ENCODE measurements around the gene DOCK1. TPM values are rescaled to one million over a fixed set of nuclear protein-coding genes. Genes with fewer than 3 reads are reported as not detected.

DOCK1 gene
- polyA plus RNA-seq, 4 donors, result 59.0 to 73.2 (median 68.0) TPM

DNA sequence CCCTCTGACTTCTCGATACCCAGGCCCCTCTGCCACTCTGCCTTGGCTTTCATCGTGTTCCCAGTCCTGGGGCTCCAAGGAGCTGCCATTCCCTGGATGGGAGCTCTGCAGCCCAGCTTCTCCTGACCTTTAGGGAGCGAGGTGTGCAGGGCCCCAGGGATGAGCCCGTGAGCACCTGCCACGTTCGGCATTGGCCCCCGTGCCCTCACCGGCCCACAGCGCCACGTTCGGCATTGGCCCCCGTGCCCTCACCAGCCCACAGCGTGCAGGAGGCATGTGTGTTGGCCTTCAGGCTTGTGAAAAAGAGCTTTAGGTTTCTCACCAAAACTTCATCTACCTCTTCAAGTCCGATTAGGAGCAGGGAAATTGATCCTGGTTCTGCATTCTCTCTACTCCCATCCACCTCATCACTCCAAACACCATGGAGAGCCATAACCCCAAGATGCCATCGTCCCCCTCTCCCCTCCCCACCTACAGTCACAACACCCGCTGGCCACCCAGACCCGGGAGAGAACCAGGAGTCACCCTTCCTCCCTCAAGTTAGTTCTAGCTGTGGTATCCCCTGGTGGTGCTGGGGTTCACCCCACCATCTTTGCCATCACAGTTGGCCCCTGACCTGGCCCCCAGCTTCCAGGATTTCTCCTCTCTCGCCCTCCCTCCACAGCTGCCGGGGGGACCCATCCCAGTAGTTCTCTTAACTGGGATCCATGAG, 524.5 kb downstream of the DOCK1 start:
- DNase-seq (ENCODE audit: low read depth in 4 of 4, low spot score in 3 of 4), result no peak

DNA sequence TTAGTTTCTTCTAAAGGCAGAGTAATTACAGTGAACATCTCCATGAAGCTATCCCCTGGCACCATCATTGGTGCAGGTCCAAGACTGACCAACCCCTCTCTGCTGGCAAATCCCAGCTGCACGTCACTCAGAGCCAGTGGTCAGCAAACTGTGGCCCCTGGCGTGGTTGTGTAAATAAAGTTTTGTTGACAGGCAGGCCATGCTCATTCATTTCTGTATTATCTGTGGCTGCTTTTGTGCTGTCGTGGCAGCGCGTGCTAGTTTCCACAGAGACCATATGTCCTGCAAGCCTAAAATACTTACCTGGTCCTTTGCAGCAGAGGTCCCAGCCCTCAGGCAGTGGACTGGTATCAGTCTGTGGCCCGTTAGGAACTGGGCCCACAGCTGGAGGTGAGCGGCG, 526.3 kb downstream of the DOCK1 start:
- no peak for DNase-seq (ENCODE audit: low read depth in 4 of 4, low spot score in 3 of 4)

DNA sequence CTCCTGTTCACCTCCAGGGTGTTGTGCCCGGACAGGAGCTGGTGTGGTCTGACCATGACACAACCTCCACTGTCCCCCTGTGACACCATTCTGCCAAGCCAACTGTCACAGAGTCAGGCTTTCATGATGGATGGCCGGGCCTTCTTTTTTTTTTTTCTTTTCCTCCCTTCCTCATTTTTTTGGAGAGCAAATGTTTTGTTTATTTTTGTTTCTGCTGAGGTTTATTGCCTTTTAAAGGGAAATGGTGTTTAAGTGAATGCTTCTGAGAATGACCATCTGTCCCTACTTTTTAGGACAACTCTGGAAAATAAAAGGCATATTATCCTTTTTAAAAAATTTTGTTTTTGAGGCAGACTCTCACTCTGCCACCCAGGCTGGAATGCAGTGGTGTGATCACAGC, 528.8 kb downstream of the DOCK1 start:
- peak in 1 of 4 donors; percentile 20 for DNase-seq (ENCODE audit: low read depth in 4 of 4, low spot score in 3 of 4)

DNA sequence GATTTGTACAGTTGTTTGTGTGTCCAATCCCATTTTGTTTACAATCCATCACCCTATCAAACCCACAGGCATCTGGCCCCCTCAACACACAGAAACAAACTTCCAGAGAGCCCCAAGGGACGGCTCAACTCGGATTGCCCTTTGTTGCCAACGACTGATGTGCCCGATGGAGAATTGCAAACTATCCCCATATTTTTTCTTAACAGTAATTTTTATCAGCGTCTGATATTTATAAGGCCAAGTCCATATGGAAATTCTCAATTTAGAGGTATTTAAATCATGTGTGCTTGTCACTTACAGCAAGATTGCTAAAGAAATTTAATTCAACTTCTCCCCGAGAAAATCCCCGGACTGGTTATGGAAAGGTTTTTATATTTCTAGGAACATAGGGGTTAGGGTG, 530.0 kb downstream of the DOCK1 start:
- no peak for DNase-seq (ENCODE audit: low read depth in 4 of 4, low spot score in 3 of 4)

DNA sequence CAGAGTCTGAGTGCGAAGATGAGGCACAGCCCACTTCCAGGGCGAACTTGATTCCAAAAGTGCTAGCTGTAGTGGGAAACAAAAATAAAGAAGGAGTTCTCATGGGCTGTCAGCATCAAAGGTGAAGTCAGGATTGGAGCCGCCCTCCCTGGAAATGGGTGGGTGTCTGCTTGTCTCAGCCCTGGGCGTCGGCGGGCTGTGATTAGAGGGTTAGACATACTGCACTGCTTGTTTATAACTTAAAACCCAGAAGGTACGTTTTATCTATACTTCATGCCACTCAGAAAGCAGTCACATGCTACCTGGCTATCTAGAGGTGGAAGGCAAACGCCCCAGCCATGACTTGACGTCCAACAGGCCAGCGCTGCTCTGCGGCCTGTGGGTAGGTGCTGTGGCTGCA, 535.1 kb downstream of the DOCK1 start:
- DNase-seq (ENCODE audit: low read depth in 4 of 4, low spot score in 3 of 4), result no peak

GRCh38 chr10:127441350-127442219, 536.4 kb downstream of the DOCK1 start:
- peak in 1 of 4 donors; percentile 44 for DNase-seq (ENCODE audit: low read depth in 4 of 4, low spot score in 3 of 4)

GRCh38 chr10:127442220-127442525, 536.9 kb downstream of the DOCK1 start:
- no peak for DNase-seq (ENCODE audit: low read depth in 4 of 4, low spot score in 3 of 4)

DNA sequence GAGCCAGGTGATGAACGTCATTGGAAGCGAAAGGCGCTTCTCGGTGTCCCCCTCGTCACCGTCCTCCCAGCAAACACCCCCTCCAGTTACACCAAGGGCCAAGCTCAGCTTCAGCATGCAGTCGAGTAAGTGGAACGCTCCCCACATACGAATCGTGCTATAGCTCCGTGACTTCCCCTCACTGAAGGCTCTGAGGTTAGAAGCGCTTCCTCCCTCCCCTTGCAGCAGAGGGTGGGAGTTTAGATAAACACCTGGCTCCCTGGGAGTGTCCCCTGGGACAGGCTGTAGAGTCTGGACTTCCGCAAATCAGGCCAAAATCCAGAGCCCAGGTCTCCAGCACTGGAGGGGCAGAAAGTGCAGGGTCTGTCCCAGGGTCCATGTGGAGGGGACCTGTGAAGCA, 538.9 kb downstream of the DOCK1 start:
- DNase-seq (ENCODE audit: low read depth in 4 of 4, low spot score in 3 of 4), result no peak

- DNase-seq (ENCODE audit: low read depth in 4 of 4, low spot score in 3 of 4), result no peak
Observed at GRCh38 chr10:127447197-127447596, 542.0 kb downstream of the DOCK1 start.

DNA sequence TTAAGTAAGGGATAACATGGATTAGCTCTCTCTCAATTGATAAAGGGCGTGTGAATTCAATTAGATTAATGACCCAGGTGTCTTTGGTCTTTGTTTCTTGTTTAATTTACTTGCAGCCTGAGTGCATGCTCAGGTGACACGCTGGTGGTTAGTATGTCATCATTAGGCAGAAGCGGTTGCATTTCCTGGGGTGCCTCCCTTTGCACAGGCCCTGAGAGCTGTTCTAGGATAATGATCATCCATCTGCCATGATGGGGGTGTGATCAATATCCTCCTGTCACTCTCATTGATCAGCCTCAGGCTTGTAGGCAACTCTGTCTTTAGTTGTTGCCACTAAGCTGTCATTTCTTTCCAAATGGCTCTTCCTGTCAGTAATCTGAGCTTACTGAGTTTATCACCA, 544.3 kb downstream of the DOCK1 start:
- no peak for DNase-seq (ENCODE audit: low read depth in 4 of 4, low spot score in 3 of 4)

DNA sequence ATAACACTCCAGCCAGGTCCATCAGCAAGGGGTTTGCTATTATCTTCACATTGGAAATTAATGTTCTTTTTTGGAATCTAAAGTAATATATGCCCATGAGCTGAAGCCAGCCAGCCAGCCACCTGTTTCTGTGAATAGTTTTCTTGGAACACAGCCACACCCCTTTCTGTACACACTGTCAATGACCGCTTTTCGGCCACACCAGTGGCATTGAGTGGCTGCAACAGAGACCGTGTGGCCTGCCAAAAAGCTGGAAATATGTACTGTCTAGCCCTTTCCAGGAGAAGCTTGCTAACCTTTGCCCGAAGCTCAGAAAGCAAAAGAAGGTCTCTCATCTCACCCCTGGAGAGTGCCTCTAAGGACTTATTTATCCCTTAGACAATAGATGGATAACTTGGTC, 545.4 kb downstream of the DOCK1 start:
- DNase-seq (ENCODE audit: low read depth in 4 of 4, low spot score in 3 of 4), result no peak

GRCh38 chr10:127451628-127452027, 546.4 kb downstream of the DOCK1 start:
- no peak for DNase-seq (ENCODE audit: low read depth in 4 of 4, low spot score in 3 of 4)

- DNase-seq (ENCODE audit: low read depth in 4 of 4, low spot score in 3 of 4), result no peak
Observed at GRCh38 chr10:127452568-127452967, 547.3 kb downstream of the DOCK1 start.

DNA sequence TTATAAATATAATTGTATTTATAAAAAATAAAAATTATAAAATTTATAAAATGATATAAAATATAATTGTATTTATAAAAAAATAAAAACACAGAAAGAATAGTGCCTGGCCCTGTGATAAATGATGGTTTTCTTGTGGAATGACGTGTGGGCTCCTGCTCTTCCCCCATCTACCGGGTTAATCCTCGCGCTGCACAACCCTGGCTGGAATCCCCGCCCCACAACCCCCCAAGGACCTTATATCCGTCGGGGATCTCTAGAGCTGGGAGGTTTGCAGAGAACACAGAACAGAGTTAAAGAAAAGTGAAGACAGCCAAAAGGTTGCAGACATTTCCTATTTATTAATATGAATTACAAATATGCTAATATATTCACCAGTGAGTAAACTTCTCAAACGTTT, 548.5 kb downstream of the DOCK1 start:
- no peak for DNase-seq (ENCODE audit: low read depth in 4 of 4, low spot score in 3 of 4)

DNA sequence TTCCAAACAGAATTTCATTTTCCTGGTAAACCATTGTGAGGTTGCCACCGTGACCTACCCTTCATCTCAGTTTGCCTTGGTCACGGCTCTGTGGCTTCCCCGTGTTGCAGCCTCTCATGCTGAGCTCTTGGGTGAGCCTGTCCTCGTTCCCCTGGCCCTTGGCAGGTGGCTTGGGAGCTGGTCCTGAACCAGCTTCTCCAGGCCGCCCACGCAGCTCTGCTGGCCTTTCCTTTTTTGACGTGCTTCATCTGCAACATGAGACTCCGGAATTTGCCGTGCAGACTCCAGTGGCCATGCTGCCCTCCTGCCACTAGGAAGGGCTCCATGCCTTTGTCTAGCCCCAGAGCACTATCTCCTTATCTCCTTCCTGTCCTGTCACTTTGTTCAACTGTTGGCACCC, 550.9 kb downstream of the DOCK1 start:
- DNase-seq (ENCODE audit: low read depth in 4 of 4, low spot score in 3 of 4), result no peak

DNA sequence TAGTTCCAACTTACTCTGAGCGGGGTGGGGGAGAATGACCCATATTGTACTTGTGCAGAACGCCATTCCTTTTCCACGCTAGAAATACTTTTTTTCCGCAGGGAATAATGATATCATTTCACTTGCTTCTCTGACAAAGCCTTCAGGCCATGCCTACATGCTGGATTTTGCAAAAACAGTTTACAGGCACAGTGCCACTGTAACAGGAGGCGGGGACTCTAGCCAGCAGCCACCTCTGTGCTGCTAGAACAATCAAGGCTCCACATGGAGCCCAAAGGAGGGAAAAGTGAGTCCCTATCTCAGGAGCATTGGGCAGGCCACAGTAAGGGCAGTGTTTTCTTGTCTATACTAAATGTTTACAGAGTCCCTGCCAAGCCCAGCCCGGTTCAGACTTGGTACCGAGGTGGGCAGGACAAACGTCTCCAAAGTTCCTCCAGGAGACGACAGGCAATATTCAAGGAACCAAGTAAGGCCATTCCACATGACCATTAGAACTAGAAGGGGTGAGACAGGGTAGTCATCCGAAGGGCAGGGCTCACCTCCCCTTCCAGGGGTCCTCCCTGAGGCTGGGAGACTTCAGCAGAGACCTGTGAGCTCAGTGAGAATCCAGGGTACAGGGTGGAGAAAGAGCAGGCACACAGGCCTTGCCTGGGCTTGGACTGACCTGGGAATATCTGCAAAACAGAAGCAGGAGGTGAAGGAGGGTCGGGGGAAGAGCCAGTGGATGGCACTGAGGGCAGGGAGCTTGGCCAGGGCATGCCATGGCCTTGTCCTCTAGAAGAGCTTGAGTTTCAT, 553.0 kb downstream of the DOCK1 start:
- DNase-seq (ENCODE audit: low read depth in 4 of 4, low spot score in 3 of 4), result no peak

GRCh38 chr10:127458829-127459228, 553.6 kb downstream of the DOCK1 start:
- no peak for DNase-seq (ENCODE audit: low read depth in 4 of 4, low spot score in 3 of 4)

DNA sequence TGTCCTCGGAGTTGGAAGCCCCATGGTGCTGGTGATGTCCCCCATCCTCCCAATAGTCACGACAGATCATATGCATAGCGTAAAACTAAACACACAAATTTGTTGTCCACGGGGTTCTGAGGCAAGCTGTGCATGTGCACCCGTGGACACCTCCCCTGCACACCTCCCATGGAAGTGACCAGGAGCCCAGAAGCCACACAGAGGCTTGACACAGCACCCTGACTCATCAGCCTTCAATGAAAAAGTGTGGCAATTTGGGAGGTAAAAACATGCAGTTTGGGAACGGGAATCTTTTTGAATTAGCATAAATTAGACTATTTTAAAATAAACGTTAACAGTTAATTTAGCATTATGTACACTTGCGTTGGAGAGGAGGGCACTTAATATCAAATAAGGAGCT, 554.7 kb downstream of the DOCK1 start:
- no peak for DNase-seq (ENCODE audit: low read depth in 4 of 4, low spot score in 3 of 4)

GRCh38 chr10:127462643-127463295, 557.5 kb downstream of the DOCK1 start:
- no peak for DNase-seq (ENCODE audit: low read depth in 4 of 4, low spot score in 3 of 4)

DNA sequence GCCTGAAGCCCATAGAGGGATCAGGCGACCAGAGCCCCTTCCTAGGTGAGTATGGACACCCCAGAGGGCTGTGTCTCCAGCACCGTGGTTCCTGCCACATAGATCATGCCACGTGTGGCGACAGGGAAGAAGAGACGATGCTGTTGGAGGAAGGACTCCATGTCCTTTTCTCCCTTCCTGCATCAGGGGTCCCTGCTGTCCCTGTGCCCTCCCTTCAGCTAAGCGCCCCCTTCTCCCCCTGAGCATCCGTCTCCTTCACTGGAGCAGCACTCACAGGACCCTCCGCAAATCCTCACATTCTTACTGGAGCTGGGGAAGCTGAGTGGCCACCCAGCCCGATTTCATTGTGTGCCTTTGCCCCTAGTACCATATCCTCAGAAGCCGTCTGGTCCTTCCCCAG, 558.3 kb downstream of the DOCK1 start:
- DNase-seq (ENCODE audit: low read depth in 4 of 4, low spot score in 3 of 4), result no peak

DNA sequence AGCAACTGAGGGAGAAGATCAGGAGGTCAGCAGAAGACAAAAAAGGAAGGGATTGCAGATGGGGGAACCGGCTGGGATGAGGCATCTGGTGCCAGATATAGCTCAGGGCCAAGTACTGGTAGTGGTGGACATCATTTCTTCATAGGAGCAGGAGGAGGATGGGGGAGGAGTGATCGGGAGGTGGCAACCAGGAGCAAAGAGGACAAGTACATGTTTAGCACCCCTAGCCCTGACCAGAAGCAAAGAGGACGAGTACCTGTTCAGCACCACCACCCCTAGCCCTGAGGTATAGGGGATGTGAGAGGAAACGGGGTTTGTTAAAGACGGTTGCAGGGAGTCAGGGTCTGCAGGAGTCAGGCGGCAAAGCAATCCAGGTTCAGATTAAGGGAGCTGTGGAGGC, 559.3 kb downstream of the DOCK1 start:
- DNase-seq (ENCODE audit: low read depth in 4 of 4, low spot score in 3 of 4), result no peak
